Measurements from ENCODE around the gene THSD4.

Gene THSD4

DNA sequence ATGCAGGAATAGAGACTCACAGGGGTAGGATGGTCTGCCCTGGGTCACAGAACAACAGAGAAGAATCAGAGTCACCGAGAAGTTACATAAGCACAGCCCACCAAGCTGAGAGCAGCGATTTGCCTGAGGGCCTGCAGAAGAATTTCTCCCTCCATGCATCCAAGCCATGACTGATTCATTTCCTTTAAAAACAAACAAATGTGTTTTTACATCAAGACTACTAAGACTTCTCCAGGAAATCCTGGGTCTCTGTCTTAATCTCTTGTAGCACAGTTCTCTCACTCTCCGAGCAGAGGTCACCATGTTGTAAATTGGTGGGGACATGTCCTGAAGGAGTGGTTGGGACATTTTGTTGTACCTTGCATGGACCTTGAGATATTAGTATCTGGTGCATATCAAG lies 159.8 kb downstream of the THSD4 start:
- no peak overlapping the region for H2AFZ ChIP-seq (ENCODE audit: low read length, unreplicated experiment)
- no peaks in the 10 kb centered on the region; the same call in 1 of the 2 replicates for H3K36me3 ChIP-seq (ENCODE audit: insufficient read depth, low read length)
- H3K27ac ChIP-seq (ENCODE audit: low read depth, low read length): peak overlapping the region; percentile 69
- no peaks in the 10 kb centered on the region for H3K27me3 ChIP-seq (ENCODE audit: insufficient read depth, low read length)
- peaks cover 4% of the 10 kb centered on the region for H3K79me2 ChIP-seq (ENCODE audit: control insufficient read depth, insufficient read depth, low read length, unreplicated experiment)
- H3K4me3 ChIP-seq (ENCODE audit: low read depth, low read length): no peak overlapping the region
- H3K4me1 ChIP-seq (ENCODE audit: control insufficient read depth, insufficient read depth, low read length, unreplicated experiment): peaks cover 59% of the 10 kb centered on the region

- Histone ChIP-seq H3K27ac (ENCODE audit: low read depth, low read length) (peak overlapping the region; percentile 69), H3K4me3 (ENCODE audit: low read depth, low read length) (no peak overlapping the region), H3K27me3 (ENCODE audit: insufficient read depth, low read length) (no peaks in the 10 kb centered on the region), H2AFZ (ENCODE audit: low read length, unreplicated experiment) (no peak overlapping the region), H3K36me3 (ENCODE audit: insufficient read depth, low read length) (no peaks in the 10 kb centered on the region), H3K4me1 (ENCODE audit: control insufficient read depth, insufficient read depth, low read length, unreplicated experiment) (peaks cover 65% of the 10 kb centered on the region), H3K79me2 (ENCODE audit: control insufficient read depth, insufficient read depth, low read length, unreplicated experiment) (peaks cover 4% of the 10 kb centered on the region)
Observed at GRCh38 chr15:71275566-71276335, 160.5 kb downstream of the THSD4 start.

GRCh38 chr15:71276336-71276665 lies 161.0 kb downstream of the THSD4 start:
- no peaks in the 10 kb centered on the region for H3K36me3 ChIP-seq (ENCODE audit: insufficient read depth, low read length)
- peaks cover 4% of the 10 kb centered on the region for H3K79me2 ChIP-seq (ENCODE audit: control insufficient read depth, insufficient read depth, low read length, unreplicated experiment)
- no peak overlapping the region for H2AFZ ChIP-seq (ENCODE audit: low read length, unreplicated experiment)
- H3K4me1 ChIP-seq (ENCODE audit: control insufficient read depth, insufficient read depth, low read length, unreplicated experiment): peaks cover 71% of the 10 kb centered on the region
- no peak overlapping the region for H3K4me3 ChIP-seq (ENCODE audit: low read depth, low read length)
- H3K27ac ChIP-seq (ENCODE audit: low read depth, low read length): 0 out of 2 replicates have a peak overlapping the region, but pooled peaks have one; percentile 69
- H3K27me3 ChIP-seq (ENCODE audit: insufficient read depth, low read length): no peaks in the 10 kb centered on the region

DNA sequence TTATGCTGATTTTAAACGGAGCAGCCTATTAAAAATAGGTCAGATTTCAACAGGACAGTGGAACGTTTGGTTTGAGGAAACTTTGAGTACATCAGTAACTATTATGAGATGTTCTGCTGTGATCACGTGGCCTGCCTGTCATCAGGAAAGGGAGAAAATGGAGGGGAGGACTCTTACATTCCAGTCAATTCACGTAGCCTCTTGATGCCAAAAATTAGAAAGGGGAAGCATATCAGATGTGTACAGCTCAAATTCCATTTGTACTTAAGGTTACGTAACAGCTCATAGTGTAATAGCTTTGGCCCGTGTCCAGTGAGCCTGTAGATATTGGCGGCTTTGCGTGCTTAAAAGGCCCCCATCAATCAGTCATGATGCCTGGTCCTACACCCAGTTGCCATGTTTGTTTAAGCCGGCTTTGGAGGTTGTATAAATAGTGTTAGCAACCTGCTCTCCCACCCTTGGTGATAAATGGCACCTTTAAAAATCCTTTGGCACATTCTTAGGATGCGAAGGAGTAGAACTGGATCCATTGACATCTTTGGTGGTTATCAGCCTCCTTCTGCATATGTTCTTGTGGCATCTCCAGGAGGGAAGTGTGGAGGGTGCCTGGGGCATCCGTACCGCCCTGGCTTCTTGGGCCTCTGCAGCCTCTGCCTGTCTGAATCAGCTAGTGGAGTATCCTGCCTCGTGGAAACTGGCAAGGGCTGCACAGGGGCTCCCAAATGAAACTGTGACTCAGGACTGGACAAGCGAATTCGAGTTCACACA lies 163.9 kb downstream of the THSD4 start:
- H3K4me3 ChIP-seq (ENCODE audit: low read depth, low read length): peak overlapping the region; percentile 53; the same call in 1 of the 2 replicates
- H3K27ac ChIP-seq (ENCODE audit: low read depth, low read length): peak overlapping the region; percentile 99
- H3K36me3 ChIP-seq (ENCODE audit: insufficient read depth, low read length): no peaks in the 10 kb centered on the region
- H3K27me3 ChIP-seq (ENCODE audit: insufficient read depth, low read length): no peaks in the 10 kb centered on the region
- peak overlapping the region; percentile 53 for H2AFZ ChIP-seq (ENCODE audit: low read length, unreplicated experiment)
- peaks cover 4% of the 10 kb centered on the region for H3K79me2 ChIP-seq (ENCODE audit: control insufficient read depth, insufficient read depth, low read length, unreplicated experiment)
- peaks cover 73% of the 10 kb centered on the region for H3K4me1 ChIP-seq (ENCODE audit: control insufficient read depth, insufficient read depth, low read length, unreplicated experiment)

- Histone ChIP-seq H2AFZ (ENCODE audit: low read length, unreplicated experiment) (no peak overlapping the region), H3K36me3 (ENCODE audit: insufficient read depth, low read length) (no peaks in the 10 kb centered on the region), H3K4me3 (ENCODE audit: low read depth, low read length) (no peak overlapping the region), H3K27me3 (ENCODE audit: insufficient read depth, low read length) (no peaks in the 10 kb centered on the region), H3K4me1 (ENCODE audit: control insufficient read depth, insufficient read depth, low read length, unreplicated experiment) (peaks cover 68% of the 10 kb centered on the region), H3K27ac (ENCODE audit: low read depth, low read length) (peak overlapping the region; percentile 99), H3K79me2 (ENCODE audit: control insufficient read depth, insufficient read depth, low read length, unreplicated experiment) (peaks cover 4% of the 10 kb centered on the region)
Observed at GRCh38 chr15:71279757-71280141, 164.5 kb downstream of the THSD4 start.

- no peak overlapping the region for H2AFZ ChIP-seq (ENCODE audit: low read length, unreplicated experiment)
- no peaks in the 10 kb centered on the region for H3K36me3 ChIP-seq (ENCODE audit: insufficient read depth, low read length)
- H3K4me3 ChIP-seq (ENCODE audit: low read depth, low read length): no peak overlapping the region
- peaks cover 4% of the 10 kb centered on the region for H3K79me2 ChIP-seq (ENCODE audit: control insufficient read depth, insufficient read depth, low read length, unreplicated experiment)
- peaks cover 63% of the 10 kb centered on the region for H3K4me1 ChIP-seq (ENCODE audit: control insufficient read depth, insufficient read depth, low read length, unreplicated experiment)
- no peaks in the 10 kb centered on the region for H3K27me3 ChIP-seq (ENCODE audit: insufficient read depth, low read length)
- H3K27ac ChIP-seq (ENCODE audit: low read depth, low read length): peak overlapping the region; percentile 99
Observed at GRCh38 chr15:71280206-71280605, 164.9 kb downstream of the THSD4 start.

DNA sequence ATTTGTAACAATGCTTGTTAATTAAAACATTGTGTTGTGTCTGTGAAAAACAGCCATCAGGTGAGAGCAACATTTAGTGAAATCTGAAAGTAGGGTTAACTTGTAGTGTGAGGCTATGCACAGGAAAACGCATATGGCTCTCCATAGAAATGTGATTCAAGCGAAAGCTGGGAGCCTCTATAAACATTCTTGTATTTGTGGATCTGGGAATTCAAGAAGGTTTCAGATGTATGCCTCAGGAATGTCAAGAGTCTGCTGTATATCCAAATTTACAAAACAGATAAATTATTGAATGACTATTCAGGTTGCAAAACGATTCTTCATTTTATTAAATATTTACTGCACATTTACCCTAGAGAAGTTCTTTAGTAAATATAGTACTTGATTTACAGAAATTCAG lies 166.0 kb downstream of the THSD4 start:
- Histone ChIP-seq H3K36me3 (ENCODE audit: insufficient read depth, low read length) (no peaks in the 10 kb centered on the region), H3K4me1 (ENCODE audit: control insufficient read depth, insufficient read depth, low read length, unreplicated experiment) (peaks cover 52% of the 10 kb centered on the region), H3K4me3 (ENCODE audit: low read depth, low read length) (no peak overlapping the region), H3K79me2 (ENCODE audit: control insufficient read depth, insufficient read depth, low read length, unreplicated experiment) (peaks cover 1% of the 10 kb centered on the region), H3K27me3 (ENCODE audit: insufficient read depth, low read length) (no peaks in the 10 kb centered on the region), H2AFZ (ENCODE audit: low read length, unreplicated experiment) (no peak overlapping the region), H3K27ac (ENCODE audit: low read depth, low read length) (peak overlapping the region; percentile 99)

- Histone ChIP-seq H3K36me3 (ENCODE audit: insufficient read depth, low read length) (no peaks in the 10 kb centered on the region), H2AFZ (ENCODE audit: low read length, unreplicated experiment) (no peak overlapping the region), H3K4me1 (ENCODE audit: control insufficient read depth, insufficient read depth, low read length, unreplicated experiment) (peaks cover 51% of the 10 kb centered on the region), H3K27ac (ENCODE audit: low read depth, low read length) (peak overlapping the region; percentile 99), H3K4me3 (ENCODE audit: low read depth, low read length) (no peak overlapping the region), H3K27me3 (ENCODE audit: insufficient read depth, low read length) (no peaks in the 10 kb centered on the region), H3K79me2 (ENCODE audit: control insufficient read depth, insufficient read depth, low read length, unreplicated experiment) (no peaks in the 10 kb centered on the region)
Observed at GRCh38 chr15:71282076-71282475, 166.8 kb downstream of the THSD4 start.

DNA sequence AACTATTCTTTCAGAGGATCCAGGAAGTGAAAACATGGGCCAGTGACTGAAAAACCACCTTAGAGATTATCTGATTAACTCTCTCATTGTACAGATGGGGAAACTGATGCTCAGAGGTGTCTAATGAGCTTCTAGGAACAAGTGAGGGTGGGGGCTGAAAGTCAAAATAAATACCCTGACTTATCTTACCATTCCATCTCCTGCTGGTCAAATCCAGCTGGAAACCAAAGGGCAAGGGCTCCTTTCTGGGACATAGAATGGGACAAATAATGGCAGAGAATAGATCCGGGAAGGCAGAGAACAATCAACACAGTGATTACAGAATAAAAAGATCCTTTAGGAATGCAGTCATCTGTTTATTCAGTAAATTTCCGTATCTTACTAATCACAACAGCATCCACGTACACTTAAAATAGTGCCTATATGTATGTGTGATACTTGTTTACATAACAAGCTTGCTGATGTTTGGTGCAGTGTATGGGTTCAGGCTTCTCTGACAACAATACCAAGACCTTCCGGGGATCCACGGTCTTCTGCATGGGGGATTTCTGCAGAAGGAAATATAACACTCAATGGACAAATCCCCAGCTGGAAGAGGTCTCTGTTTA lies 173.2 kb downstream of the THSD4 start:
- Histone ChIP-seq H3K4me3 (ENCODE audit: low read depth, low read length) (no peak overlapping the region), H2AFZ (ENCODE audit: low read length, unreplicated experiment) (peak overlapping the region; percentile 34), H3K4me1 (ENCODE audit: control insufficient read depth, insufficient read depth, low read length, unreplicated experiment) (peaks cover 28% of the 10 kb centered on the region), H3K27me3 (ENCODE audit: insufficient read depth, low read length) (no peaks in the 10 kb centered on the region), H3K27ac (ENCODE audit: low read depth, low read length) (peak overlapping the region; percentile 56), H3K79me2 (ENCODE audit: control insufficient read depth, insufficient read depth, low read length, unreplicated experiment) (no peaks in the 10 kb centered on the region), H3K36me3 (ENCODE audit: insufficient read depth, low read length) (peaks cover 21% of the 10 kb centered on the region)

DNA sequence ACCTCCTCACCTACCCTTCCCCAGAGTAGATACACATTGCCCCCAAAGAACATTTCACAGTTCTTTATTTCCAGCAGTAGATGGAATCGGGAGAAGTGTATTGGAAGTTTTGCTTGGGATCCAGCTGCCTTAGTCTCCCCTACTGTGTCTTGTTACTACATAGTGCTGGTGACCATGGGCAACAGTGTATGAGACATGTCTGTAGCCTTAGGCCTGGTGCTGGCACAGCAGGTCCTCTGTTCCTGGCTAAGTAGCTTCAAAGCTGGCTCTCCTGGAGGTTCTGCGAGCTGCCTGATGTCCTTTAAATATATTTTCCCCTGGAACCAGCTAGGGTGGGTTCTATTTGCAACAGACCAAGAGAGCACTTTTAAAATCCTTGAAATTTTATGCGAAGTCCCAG lies 174.7 kb downstream of the THSD4 start:
- H3K27me3 ChIP-seq (ENCODE audit: insufficient read depth, low read length): no peaks in the 10 kb centered on the region
- H3K36me3 ChIP-seq (ENCODE audit: insufficient read depth, low read length): peaks cover 25% of the 10 kb centered on the region
- no peak overlapping the region for H2AFZ ChIP-seq (ENCODE audit: low read length, unreplicated experiment)
- H3K4me1 ChIP-seq (ENCODE audit: control insufficient read depth, insufficient read depth, low read length, unreplicated experiment): peaks cover 44% of the 10 kb centered on the region
- H3K4me3 ChIP-seq (ENCODE audit: low read depth, low read length): no peak overlapping the region
- H3K27ac ChIP-seq (ENCODE audit: low read depth, low read length): peak overlapping the region; percentile 66; the same call in 1 of the 2 replicates
- no peaks in the 10 kb centered on the region for H3K79me2 ChIP-seq (ENCODE audit: control insufficient read depth, insufficient read depth, low read length, unreplicated experiment)

All from ACC112 (cell line).